K562 (cell line): Measurements from ENCODE around the gene REC8.

Experiments used
- DLX4 ChIP-seq: fragments of 250-450 bp; sonication (Bioruptor Pico); IDR thresholded peaks from 2 replicates; pipeline ENCODE4 v1.6.1; 2021; ENCODE audit warnings: mild to moderate bottlenecking
- ELK1 ChIP-seq: sonication (generic); formaldehyde crosslinking; IDR thresholded peaks from 2 replicates; pipeline ENCODE4 v1.8.1; 2022; ENCODE audit warnings: missing genetic modification reagents
- EP400 ChIP-seq: fragments of 450-650 bp; IDR thresholded peaks from 2 replicates; pipeline ENCODE4 v1.6.1; 2017; ENCODE audit warnings: antibody characterized with exemption, mild to moderate bottlenecking, moderate library complexity
- REST ChIP-seq, 2 experiments: fragments of 450-650 bp; formaldehyde crosslinking in 1 of 2; IDR thresholded peaks; 2 replicates each; pipeline versions ENCODE4 v1.4.0 to v1.6.1; 2014 to 2020; ENCODE audit warnings: mild to moderate bottlenecking in 2 of 2, borderline replicate concordance in 1 of 2, low read depth in 1 of 2
- SETDB1 ChIP-seq: IDR thresholded peaks from one replicate; pipeline ENCODE4 v1.6.1; 2012; ENCODE audit warnings: low read length, control low read depth, inconsistent platforms
- ZNF23 ChIP-seq: fragments of 250-450 bp; sonication (Bioruptor Pico); IDR thresholded peaks from 2 replicates; pipeline ENCODE4 v1.4.0; 2020; ENCODE audit warnings: mild to moderate bottlenecking

- TF ChIP-seq ZNF23 (CRISPR knock-in tag) (no peak), DLX4 (CRISPR knock-in tag) (no peak), REST (IDR thresholded peaks at IDR 0.05; ENCODE audit: borderline replicate concordance) (no peak), REST (CRISPR knock-in tag; IDR thresholded peaks at IDR 0.05; ENCODE audit: low read depth) (no peak), SETDB1 (no peak), EP400 (peak; percentile 93), ELK1 (CRISPR knock-in tag) (no peak)
These were observed 23.5 kb downstream of the REC8 start, which contains the start of gene TM9SF1 for GRCh38 chr14:24195186-24196070.
